Sigmoid colon (tissue), 4 donors: Measurements from ENCODE around the gene FMOD.

ENCODE experiments used
- EP300 ChIP-seq, 4 donors: sonication (generic); formaldehyde crosslinking; IDR thresholded peaks; one replicate each; pipeline ENCODE4 v1.6.1; 2017; ENCODE audit warnings: antibody characterized with exemption in 4 of 4
- POLR2A ChIP-seq, 2 donors: fragments of 450-650 bp; IDR thresholded peaks; one replicate each; pipeline ENCODE4 v1.6.1; 2016; ENCODE audit warnings: antibody characterized with exemption in 2 of 2, mild to moderate bottlenecking in 2 of 2, moderate library complexity in 2 of 2
- POLR2AphosphoS5 ChIP-seq, 4 donors: sonication (generic); formaldehyde crosslinking; IDR thresholded peaks; one replicate each; pipeline ENCODE4 v1.6.1; 2017; ENCODE audit warnings: antibody characterized with exemption in 4 of 4
- TF ChIP-seq, protein P1 (sequence below), 4 experiments: fragments of 450-650 bp in 3 of 4; fragments of 200-600 bp in 1 of 4; IDR thresholded peaks; one replicate each; pipeline ENCODE4 v1.5.1; 2016 to 2019; ENCODE audit warnings: antibody characterized with exemption in 4 of 4, mild to moderate bottlenecking in 3 of 4, moderate library complexity in 2 of 4

DNA sequence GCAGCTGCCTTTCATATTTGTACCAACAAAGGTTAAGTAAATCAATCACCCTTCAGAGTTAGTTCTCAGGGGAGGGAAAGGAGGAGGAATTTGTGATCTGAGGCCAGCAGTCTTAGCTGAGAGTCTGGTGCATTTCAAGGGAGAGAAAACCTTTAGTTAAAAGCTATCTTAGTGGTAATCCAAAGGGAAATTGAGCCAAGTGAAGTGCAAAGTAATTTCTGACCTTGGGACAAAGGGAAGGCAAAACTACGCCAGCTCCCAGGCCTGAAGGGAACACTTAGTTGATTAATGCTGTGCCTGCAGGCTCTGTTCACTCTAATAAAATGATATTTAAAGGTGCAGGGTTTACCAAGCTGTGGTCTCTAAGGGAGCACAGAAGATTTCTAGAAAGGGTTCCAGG lies 23.1 kb upstream of the FMOD start:
- TF ChIP-seq, protein P1, sequence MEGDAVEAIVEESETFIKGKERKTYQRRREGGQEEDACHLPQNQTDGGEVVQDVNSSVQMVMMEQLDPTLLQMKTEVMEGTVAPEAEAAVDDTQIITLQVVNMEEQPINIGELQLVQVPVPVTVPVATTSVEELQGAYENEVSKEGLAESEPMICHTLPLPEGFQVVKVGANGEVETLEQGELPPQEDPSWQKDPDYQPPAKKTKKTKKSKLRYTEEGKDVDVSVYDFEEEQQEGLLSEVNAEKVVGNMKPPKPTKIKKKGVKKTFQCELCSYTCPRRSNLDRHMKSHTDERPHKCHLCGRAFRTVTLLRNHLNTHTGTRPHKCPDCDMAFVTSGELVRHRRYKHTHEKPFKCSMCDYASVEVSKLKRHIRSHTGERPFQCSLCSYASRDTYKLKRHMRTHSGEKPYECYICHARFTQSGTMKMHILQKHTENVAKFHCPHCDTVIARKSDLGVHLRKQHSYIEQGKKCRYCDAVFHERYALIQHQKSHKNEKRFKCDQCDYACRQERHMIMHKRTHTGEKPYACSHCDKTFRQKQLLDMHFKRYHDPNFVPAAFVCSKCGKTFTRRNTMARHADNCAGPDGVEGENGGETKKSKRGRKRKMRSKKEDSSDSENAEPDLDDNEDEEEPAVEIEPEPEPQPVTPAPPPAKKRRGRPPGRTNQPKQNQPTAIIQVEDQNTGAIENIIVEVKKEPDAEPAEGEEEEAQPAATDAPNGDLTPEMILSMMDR (IDR thresholded peaks at IDR 0.05) = no peak
- peak in 3 of 4 donors; percentile 49 to 55 (median 55) for TF ChIP-seq POLR2AphosphoS5 (IDR thresholded peaks at IDR 0.05)
- no peak for TF ChIP-seq POLR2A (IDR thresholded peaks at IDR 0.05)
- TF ChIP-seq EP300 (IDR thresholded peaks at IDR 0.05) = no peak
